GM12878 (cell line): Measurements from ENCODE around the gene MAN1A1. TPM values are rescaled to one million over a fixed set of nuclear protein-coding genes. Genes with fewer than 3 reads are reported as not detected.

Experiments used
- ATAC-seq: fragments of 200-7000 bp; cut with Tn5 transposase; 3 replicates; pipeline ENCODE4 v1.9.1; 2020; ENCODE audit warnings: mild to moderate bottlenecking, moderate library complexity
- BruUV-seq: library from RNA; stranded (reverse); fragments of 400-500 nt; replicated peaks from 2 replicates; lab custom pipeline; 2021; lab: Mats Ljungman, UMichigan
- CTCF ChIA-PET: fragments of 300-600 bp; sonication (Branson Sonifier 250); formaldehyde crosslinking; extraction: SDS; loops from one replicate; lab custom pipeline; 2021; ENCODE audit warnings: inconsistent platforms; lab: Yijun Ruan, JAX
- POLR2A ChIA-PET: fragments of 350-600 bp; formaldehyde crosslinking; extraction: SDS; loops from one replicate; lab custom pipeline; 2021; ENCODE audit warnings: inconsistent platforms; lab: Charles Lee
- RAD21 ChIA-PET: fragments of 300-600 bp; sonication (Branson Sonifier 250); formaldehyde crosslinking; loops from one replicate; lab custom pipeline; 2023; ENCODE audit warnings: antibody characterized with exemption; ENCODE audit not compliant: unreplicated experiment; lab: Charles Lee
- SMC1A ChIA-PET: fragments of 300-600 bp; sonication (Branson Sonifier 250); formaldehyde crosslinking; loops from one replicate; lab custom pipeline; 2023; ENCODE audit not compliant: unreplicated experiment, uncharacterized antibody; lab: Charles Lee
- DNase-seq: peaks from one replicate; pipeline ENCODE4 v3.0.0-alpha.2; 2011; ENCODE audit warnings: low read depth, low spot score
- FAIRE-seq: peaks from 3 replicates; lab custom pipeline; 2011; peaks lifted over from hg19 to GRCh38; lab: Jason Lieb, UNC
- H2AFZ ChIP-seq: 2 replicates; pipeline ENCODE4 v1.6.0; 2011; ENCODE audit warnings: low read depth, low read length, control low read depth; ENCODE audit not compliant: control insufficient read depth
- H3K27ac ChIP-seq: 2 replicates; pipeline ENCODE4 v1.5.1; 2011; ENCODE audit warnings: control low read depth; ENCODE audit not compliant: control insufficient read depth, insufficient read depth
- H3K27me3 ChIP-seq, 2 experiments: replicated peaks in 1 of 2; 2 replicates each; pipeline versions ENCODE4 v1.6.0 to v1.6.1; 2011; ENCODE audit warnings: low read length in 1 of 2; ENCODE audit not compliant: control insufficient read depth in 2 of 2, insufficient read depth in 2 of 2
- H3K36me3 ChIP-seq, 2 experiments: 2 replicates each; pipeline ENCODE4 v1.5.1; 2011; ENCODE audit warnings: low read length in 1 of 2; ENCODE audit not compliant: control insufficient read depth in 2 of 2, insufficient read depth in 2 of 2
- H3K4me1 ChIP-seq: 2 replicates; pipeline ENCODE4 v1.6.1; 2011; ENCODE audit warnings: mild to moderate bottlenecking, low read length, moderate library complexity, mixed read lengths; ENCODE audit not compliant: control insufficient read depth, insufficient read depth
- H3K4me2 ChIP-seq: 2 replicates; pipeline ENCODE4 v1.6.0; 2011; ENCODE audit warnings: control low read depth; ENCODE audit not compliant: control insufficient read depth, insufficient read depth
- H3K4me3 ChIP-seq: fragments of 200-600 bp; sonication (generic); 2 replicates; pipeline ENCODE4 v1.5.1; 2016
- H3K79me2 ChIP-seq: 2 replicates; pipeline ENCODE4 v1.6.0; 2011; ENCODE audit warnings: low read length; ENCODE audit not compliant: control insufficient read depth, insufficient read depth
- H3K9ac ChIP-seq: 2 replicates; pipeline ENCODE4 v1.8.0; 2011; ENCODE audit warnings: low read length, control low read depth, mixed read lengths; ENCODE audit not compliant: control insufficient read depth, insufficient read depth
- H3K9me3 ChIP-seq: replicated peaks from 3 replicates; pipeline ENCODE4 v1.5.1; 2011; ENCODE audit warnings: mild to moderate bottlenecking, low read length; ENCODE audit not compliant: control insufficient read depth, insufficient read depth
- H4K20me1 ChIP-seq: 2 replicates; pipeline ENCODE4 v1.6.0; 2011; ENCODE audit not compliant: control insufficient read depth, insufficient read depth
- BCL11A ChIP-seq: IDR thresholded peaks from 2 replicates; pipeline ENCODE4 v1.6.1; 2011; ENCODE audit warnings: low read depth, low read length
- BRCA1 ChIP-seq: IDR thresholded peaks from 2 replicates; pipeline ENCODE4 v1.6.1; 2011; ENCODE audit warnings: low read depth, low read length, improper control_type of control experiment
- KLF5 ChIP-seq: fragments of 450-650 bp; IDR thresholded peaks from 2 replicates; pipeline ENCODE4 v1.6.1; 2014; ENCODE audit warnings: mild to moderate bottlenecking; ENCODE audit not compliant: partially characterized antibody
- MTA2 ChIP-seq: fragments of 450-650 bp; IDR thresholded peaks from 2 replicates; pipeline ENCODE4 v1.6.1; 2016; ENCODE audit warnings: low read depth, mild to moderate bottlenecking, moderate library complexity
- POLR2AphosphoS2 ChIP-seq: IDR thresholded peaks from 2 replicates; pipeline ENCODE4 v1.6.1; 2011; ENCODE audit warnings: low read depth, mild to moderate bottlenecking, low read length, improper control_type of control experiment, moderate library complexity
- TBL1XR1 ChIP-seq: IDR thresholded peaks from 2 replicates; pipeline ENCODE4 v1.6.1; 2012; ENCODE audit warnings: low read depth, low read length, improper control_type of control experiment
- WGBS: methylation state at CpG from one replicate; pipeline ENCODE4 v1.1.6; 2016; ENCODE audit warnings: low lambda C conversion rate; ENCODE audit not compliant: insufficient replicate concordance, insufficient coverage; ENCODE audit errors: missing lambda C conversion rate; 5-methylcytosine and 5-hydroxymethylcytosine counted together
- in situ Hi-C: fragments of 300-500 bp; cut with MboI; formaldehyde crosslinking; loops from 9 replicates; pipeline ENCODE4 v1.14.3; 2018; ENCODE audit warnings: mixed read lengths
- intact Hi-C: fragments of 100-400 bp; cut with micrococcal nuclease; formaldehyde crosslinking; loops from one replicate; pipeline ENCODE4 v1.14.2; 2022; ENCODE audit not compliant: unreplicated experiment
- polyA plus RNA-seq, 11 experiments: library from polyadenylated mRNA; depleted of rRNA in 4 of 11; unstranded in 6 of 11; stranded (reverse) in 5 of 11; fragments of >200 nt; fragmentation: Nextera tagmentation in 4 of 11; fragmentation: Illumina TruSeq in 1 of 11; extraction: Ambion mirVana in 4 of 11; extraction: Trizol in 1 of 11; gene quantifications; 1 replicate in 1 of 11; 2 replicates in 10 of 11; pipeline versions ENCODE4 v1.2.1 to v1.2.3, GENCODE V29; 2011 to 2016; ENCODE audit warnings: inconsistent platforms in 2 of 11, missing spikeins in 2 of 11, low read depth in 1 of 11
- total RNA-seq, 4 experiments: library from RNA; depleted of rRNA in 3 of 4; stranded (reverse); fragments of >200 nt in 3 of 4; fragmentation: Illumina TruSeq in 1 of 4; extraction: Trizol in 1 of 4; gene quantifications; 2 replicates each; pipeline versions ENCODE4 v1.2.1 to v1.2.3, GENCODE V29; 2013 to 2021
- TF ChIP-seq, protein P1 (sequence below): IDR thresholded peaks from 2 replicates; pipeline ENCODE4 v1.6.1; 2012; ENCODE audit warnings: improper control_type of control experiment, low read depth, low read length; ENCODE audit not compliant: insufficient replicate concordance
- TF ChIP-seq, protein P2 (sequence below): IDR thresholded peaks from 2 replicates; pipeline ENCODE4 v1.6.1; 2011; ENCODE audit warnings: mild to moderate bottlenecking, low read depth, low read length, moderate library complexity; ENCODE audit not compliant: insufficient replicate concordance
- TF ChIP-seq, protein P3 (sequence below): IDR thresholded peaks from 2 replicates; pipeline ENCODE4 v1.6.1; 2012; ENCODE audit warnings: low read depth, low read length, improper control_type of control experiment

The MAN1A1 gene
- total and polyA plus RNA-seq, 10 of the 15 experiments (the other 5 are each of a cell fraction or from before 2014, with no cell fraction given) = 5.4 to 28.1 (median 19.5) TPM

DNA sequence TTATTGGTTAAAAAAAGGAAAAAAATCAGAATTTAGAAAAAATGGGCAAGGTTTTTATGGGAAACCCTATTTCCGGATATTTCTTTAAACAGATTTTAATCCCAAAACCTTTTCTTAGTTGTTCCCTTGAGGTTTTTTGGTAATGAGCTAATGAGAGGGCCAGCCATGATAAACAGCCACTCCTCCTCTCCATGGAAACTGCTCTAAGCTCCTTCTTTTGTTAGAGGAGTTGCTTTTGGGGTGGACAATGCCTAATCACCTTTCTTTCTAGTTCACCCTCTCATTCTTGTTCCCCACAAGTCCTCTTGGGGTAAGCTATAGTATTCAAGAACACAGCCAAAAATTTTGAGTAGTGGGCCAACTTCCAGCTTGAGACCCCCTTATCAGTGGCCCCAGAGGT is 166.1 kb downstream of the MAN1A1 start (continued):
- TF ChIP-seq, protein P1, sequence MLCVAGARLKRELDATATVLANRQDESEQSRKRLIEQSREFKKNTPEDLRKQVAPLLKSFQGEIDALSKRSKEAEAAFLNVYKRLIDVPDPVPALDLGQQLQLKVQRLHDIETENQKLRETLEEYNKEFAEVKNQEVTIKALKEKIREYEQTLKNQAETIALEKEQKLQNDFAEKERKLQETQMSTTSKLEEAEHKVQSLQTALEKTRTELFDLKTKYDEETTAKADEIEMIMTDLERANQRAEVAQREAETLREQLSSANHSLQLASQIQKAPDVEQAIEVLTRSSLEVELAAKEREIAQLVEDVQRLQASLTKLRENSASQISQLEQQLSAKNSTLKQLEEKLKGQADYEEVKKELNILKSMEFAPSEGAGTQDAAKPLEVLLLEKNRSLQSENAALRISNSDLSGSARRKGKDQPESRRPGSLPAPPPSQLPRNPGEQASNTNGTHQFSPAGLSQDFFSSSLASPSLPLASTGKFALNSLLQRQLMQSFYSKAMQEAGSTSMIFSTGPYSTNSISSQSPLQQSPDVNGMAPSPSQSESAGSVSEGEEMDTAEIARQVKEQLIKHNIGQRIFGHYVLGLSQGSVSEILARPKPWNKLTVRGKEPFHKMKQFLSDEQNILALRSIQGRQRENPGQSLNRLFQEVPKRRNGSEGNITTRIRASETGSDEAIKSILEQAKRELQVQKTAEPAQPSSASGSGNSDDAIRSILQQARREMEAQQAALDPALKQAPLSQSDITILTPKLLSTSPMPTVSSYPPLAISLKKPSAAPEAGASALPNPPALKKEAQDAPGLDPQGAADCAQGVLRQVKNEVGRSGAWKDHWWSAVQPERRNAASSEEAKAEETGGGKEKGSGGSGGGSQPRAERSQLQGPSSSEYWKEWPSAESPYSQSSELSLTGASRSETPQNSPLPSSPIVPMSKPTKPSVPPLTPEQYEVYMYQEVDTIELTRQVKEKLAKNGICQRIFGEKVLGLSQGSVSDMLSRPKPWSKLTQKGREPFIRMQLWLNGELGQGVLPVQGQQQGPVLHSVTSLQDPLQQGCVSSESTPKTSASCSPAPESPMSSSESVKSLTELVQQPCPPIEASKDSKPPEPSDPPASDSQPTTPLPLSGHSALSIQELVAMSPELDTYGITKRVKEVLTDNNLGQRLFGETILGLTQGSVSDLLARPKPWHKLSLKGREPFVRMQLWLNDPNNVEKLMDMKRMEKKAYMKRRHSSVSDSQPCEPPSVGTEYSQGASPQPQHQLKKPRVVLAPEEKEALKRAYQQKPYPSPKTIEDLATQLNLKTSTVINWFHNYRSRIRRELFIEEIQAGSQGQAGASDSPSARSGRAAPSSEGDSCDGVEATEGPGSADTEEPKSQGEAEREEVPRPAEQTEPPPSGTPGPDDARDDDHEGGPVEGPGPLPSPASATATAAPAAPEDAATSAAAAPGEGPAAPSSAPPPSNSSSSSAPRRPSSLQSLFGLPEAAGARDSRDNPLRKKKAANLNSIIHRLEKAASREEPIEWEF = no peak
- TF ChIP-seq MTA2 = no peak
- no peak for TF ChIP-seq POLR2AphosphoS2

DNA sequence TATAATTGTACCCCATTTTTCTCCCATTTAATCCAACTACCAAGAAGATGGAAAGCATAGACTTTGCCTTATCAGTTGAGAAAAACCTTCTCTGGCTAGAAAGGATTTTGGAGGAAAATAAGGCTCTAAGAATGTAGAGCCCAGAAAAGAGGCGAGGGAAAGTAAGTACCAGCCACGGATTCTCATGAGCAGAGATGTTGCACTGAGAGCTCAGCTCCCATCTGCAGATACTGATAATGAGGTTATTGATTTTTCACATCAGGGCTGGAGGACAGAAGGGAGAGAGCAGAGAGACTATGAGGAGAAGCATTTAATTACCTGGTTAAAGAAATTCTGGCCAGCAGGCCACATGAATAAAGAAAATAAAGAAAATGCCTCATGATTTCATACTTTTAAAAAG is 166.7 kb downstream of the MAN1A1 start:
- H3K4me3 ChIP-seq = no peak overlapping the region
- ChIA-PET SMC1A (interaction anchor here (1.1 to 1.9 kb wide), 3 partner anchors 9 to 11 kb away, joined by 3 to 4 read pairs (median 3); no protein-coding TSS in a partner anchor), CTCF (interaction anchor here (1.0 kb wide), 1 partner anchor 12 kb away, joined by 3 read pairs; no protein-coding TSS in a partner anchor), POLR2A (no interaction called here), RAD21 (interaction anchor here (1.0 kb wide), 1 partner anchor 52 kb away, joined by 3 read pairs; no protein-coding TSS in a partner anchor)
- in situ Hi-C loops = no loop called here
- ATAC-seq (no peak), FAIRE-seq (no peak), DNase-seq (no peak)
- H3K9me3 ChIP-seq = no peaks in the 10 kb centered on the region
- intact Hi-C loops = no loop called here
- no peaks in the 10 kb centered on the region for H3K27me3 ChIP-seq
- H3K36me3 ChIP-seq = peaks cover 0 to 1% of the 10 kb centered on the region in 2 experiments; a peak in 2 of 4 replicates
- H3K27ac ChIP-seq = no peak overlapping the region
- BruUV-seq = no TSS peak
- H3K9ac ChIP-seq = no peak overlapping the region
- H2AFZ ChIP-seq = no peak overlapping the region
- no peak overlapping the region for H3K4me2 ChIP-seq
- H4K20me1 ChIP-seq = no peaks in the 10 kb centered on the region
- H3K79me2 ChIP-seq = no peaks in the 10 kb centered on the region
- H3K4me1 ChIP-seq = no peaks in the 10 kb centered on the region
- WGBS = 100% methylated on average over 2 of the region's 2 CpGs
- TF ChIP-seq, protein P1 = no peak
- TF ChIP-seq BCL11A (no peak), KLF5 (no peak), TBL1XR1 (no peak), BRCA1 (no peak)
- TF ChIP-seq, protein P2, sequence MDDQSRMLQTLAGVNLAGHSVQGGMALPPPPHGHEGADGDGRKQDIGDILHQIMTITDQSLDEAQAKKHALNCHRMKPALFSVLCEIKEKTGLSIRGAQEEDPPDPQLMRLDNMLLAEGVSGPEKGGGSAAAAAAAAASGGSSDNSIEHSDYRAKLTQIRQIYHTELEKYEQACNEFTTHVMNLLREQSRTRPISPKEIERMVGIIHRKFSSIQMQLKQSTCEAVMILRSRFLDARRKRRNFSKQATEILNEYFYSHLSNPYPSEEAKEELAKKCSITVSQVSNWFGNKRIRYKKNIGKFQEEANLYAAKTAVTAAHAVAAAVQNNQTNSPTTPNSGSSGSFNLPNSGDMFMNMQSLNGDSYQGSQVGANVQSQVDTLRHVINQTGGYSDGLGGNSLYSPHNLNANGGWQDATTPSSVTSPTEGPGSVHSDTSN = no peak
- TF ChIP-seq, protein P3, sequence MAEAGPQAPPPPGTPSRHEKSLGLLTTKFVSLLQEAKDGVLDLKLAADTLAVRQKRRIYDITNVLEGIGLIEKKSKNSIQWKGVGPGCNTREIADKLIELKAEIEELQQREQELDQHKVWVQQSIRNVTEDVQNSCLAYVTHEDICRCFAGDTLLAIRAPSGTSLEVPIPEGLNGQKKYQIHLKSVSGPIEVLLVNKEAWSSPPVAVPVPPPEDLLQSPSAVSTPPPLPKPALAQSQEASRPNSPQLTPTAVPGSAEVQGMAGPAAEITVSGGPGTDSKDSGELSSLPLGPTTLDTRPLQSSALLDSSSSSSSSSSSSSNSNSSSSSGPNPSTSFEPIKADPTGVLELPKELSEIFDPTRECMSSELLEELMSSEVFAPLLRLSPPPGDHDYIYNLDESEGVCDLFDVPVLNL = no peak
